GM10266 (cell line): ENCODE measurements around the gene PRKAG2.

Experiments
- DNase-seq: peaks from one replicate; pipeline ENCODE4 v3.0.0; 2012; ENCODE audit errors: extremely low spot score
- TF ChIP-seq, protein P1 (sequence below): IDR thresholded peaks from 2 replicates; pipeline ENCODE4 v1.5.1; 2012; ENCODE audit warnings: mild to moderate bottlenecking, low read depth; ENCODE audit not compliant: control insufficient read depth, insufficient read depth; ENCODE audit errors: missing control alignments

Gene PRKAG2

DNA sequence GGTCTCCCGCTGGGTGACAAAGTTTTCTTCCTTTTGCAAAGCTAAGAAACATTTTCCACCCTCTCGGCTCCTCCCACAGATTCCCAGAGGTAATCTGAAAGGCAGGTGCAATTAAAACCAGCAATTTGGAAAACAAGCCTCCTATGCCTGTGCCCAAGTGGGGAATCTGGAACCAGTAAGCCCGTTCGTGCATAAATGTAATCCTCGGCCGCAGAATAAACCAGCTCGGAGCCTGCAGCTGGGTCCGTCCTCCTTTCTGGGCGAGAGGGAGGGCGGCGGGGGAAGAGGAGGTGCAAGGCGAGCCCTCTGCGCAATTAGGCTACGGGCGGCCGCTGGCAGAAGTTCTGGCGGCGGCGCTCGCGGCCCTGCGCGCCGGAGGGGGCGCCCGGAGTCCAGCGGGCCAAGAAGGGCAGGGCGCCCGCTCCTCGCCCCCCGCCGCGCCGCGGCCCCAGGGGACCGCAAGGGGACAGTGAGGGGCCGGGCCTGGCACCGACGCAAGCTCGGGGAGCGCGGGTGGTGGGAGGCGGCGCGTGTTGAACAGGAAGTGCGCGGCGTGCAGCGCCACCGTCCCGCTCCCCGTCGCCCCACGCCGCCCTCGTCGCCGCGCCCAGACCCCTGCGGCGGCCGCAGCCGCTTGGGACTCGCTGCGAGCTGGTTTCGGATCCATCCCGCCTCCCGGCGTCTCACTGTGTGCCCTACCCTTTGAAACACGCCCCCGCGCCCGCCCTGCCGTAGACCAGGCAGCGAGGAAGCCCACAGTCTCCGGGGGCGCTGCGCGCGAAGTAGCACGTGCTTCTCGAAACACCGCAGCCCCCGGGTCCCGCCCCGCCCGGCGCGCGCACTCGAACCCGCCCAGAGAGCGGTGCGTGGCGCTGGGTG, at the start of gene PRKAG2:
Gene PRKAG2, minus strand, starts transcription at position 217 of the 879 bp plus-strand sequence. CDS start 495 bp downstream, outside the sequence.
- peak; percentile 84 for DNase-seq
- TF ChIP-seq, protein P1, sequence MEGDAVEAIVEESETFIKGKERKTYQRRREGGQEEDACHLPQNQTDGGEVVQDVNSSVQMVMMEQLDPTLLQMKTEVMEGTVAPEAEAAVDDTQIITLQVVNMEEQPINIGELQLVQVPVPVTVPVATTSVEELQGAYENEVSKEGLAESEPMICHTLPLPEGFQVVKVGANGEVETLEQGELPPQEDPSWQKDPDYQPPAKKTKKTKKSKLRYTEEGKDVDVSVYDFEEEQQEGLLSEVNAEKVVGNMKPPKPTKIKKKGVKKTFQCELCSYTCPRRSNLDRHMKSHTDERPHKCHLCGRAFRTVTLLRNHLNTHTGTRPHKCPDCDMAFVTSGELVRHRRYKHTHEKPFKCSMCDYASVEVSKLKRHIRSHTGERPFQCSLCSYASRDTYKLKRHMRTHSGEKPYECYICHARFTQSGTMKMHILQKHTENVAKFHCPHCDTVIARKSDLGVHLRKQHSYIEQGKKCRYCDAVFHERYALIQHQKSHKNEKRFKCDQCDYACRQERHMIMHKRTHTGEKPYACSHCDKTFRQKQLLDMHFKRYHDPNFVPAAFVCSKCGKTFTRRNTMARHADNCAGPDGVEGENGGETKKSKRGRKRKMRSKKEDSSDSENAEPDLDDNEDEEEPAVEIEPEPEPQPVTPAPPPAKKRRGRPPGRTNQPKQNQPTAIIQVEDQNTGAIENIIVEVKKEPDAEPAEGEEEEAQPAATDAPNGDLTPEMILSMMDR = peak; percentile 2

DNA sequence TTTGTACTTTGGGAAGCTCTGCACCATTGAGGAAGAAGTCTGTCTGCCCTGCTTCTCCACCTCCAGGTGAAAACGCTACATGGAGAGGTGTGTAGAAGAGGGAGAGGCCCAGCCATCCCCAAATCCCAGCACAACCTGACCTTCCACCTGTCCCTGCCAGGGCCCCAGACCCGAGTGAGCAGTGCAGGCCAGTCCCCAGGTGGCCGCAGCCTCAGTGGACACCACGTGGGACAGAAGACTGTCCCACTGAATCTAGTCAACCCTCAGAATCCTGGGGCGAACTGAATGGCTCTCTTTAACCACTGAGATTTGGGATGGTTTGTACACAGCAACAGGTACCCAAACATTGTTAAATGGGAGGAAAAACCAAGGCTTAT, 49.4 kb upstream of the PRKAG2 start:
- TF ChIP-seq, protein P1 = no peak
- no peak for DNase-seq

DNA sequence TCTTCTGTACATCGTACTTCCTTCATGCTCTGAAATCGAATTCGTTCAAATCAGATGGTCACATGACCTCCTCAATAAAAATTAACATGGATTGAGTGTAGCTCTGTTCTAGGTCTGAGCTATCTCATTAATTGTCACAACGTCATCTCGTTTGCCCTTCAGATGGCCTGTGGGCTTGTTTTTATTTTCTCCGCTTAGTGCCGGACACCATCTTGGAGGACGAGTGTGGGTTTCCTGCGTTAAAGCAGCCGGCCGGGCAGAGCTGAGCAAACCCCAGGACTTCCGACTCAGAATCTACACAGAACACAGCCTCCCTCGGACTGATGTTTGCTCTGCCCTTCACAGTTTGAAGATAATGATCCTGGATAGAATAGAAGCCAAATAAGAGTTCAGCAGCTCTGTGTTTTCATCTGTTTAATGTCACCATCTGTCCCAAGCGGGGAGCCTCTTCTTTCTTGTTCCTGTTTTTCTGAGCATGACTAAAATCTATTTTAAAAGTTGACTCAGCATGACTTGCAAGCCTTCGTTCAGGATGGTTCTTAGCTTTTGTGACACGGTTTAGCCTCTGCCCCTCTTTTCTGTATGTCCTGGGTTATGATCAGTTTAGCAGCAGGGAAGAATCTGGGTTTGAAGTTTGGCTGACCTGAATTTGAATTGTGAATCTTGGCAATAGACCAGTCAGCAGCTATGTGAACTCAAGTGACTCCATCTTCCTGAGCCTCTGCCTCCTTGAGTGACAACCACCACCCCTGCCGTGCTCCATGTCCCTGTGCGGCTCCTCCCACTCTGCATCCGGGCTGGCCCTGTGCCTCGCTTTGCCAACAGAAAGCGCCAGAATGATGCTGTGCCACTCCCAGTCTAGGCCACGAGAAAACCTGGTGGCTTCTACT, 48.8 kb upstream of the PRKAG2 start:
- no peak for DNase-seq
- TF ChIP-seq, protein P1 = no peak

DNA sequence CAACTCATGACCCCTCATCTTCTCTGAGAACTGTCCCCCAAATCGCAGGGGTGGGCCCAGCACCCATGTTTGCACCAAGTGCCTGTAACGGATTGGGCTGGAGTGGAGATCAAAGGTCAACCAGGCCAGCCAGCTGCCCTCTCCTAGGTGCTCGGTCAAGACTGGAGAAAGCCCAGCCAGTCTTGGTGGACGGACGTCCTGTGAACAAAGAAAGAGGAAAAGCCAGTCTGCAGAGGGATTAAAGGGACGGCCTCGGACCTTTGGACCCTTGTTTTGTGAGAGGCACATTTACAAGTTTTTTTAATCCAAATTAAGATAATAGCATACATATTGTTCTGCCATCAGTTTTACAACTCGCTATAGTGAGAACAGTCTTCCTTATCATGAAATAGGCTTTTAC, 47.6 kb upstream of the PRKAG2 start:
- TF ChIP-seq, protein P1 = no peak

DNA sequence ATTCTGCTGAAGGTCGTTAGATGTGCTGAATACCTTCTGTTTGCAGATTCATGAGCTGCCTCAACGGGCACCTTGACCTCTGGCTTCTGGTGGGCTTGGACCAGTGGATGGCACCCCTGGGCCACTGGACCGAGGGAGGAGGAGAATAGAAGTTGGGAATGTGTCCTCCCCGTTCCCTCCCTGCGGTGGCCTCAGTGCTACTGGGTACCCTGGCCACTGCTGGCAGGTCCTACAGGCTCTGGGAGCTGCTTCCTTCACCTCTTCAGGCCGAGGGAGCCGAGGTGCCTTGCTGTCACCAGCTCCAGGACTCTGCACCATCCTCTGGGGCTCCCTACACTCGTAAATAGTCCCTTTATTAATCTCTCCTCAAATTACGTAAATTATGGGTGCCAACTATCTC, 47.1 kb upstream of the PRKAG2 start:
- TF ChIP-seq, protein P1 = no peak
- DNase-seq = no peak

More for the DNA sequence above, 47.6 kb upstream of the PRKAG2 start:
- DNase-seq = no peak

DNA sequence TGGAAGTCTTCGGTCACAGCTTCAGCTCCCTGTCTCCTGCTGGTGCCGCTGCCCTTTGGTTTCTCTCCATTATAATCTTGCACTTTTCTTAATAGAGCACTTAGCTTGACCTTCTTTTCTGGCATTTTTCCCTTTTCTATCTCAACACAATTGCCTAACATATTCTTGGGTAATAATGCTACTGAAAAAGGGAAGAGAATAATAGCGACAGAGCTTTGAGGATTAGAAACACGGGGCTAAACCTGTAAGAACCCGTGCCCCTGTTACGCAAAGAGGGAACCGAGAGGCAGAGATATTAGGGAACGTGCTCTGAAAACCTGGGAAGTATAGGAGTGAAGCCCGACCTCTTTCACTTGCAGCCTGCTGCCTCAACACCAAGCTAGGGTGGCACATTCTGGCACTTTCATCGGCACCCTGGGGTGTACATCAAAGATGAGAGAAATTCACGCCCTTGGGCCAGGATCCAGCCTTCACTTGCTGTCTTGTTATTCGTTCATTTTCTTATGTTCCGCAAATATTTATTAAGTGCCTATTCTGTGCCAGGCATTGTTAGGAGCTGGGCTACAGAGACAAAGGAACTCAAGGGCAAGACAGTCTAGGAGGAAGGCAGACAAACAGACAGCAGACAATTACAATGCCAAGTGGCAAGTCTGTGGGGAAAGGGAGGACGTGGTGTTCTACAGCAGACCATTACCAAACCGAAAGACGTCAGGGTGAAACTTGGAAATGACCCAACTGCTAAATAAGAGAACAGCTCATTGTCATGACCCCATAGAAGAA, 46.4 kb upstream of the PRKAG2 start:
- TF ChIP-seq, protein P1 = no peak
- DNase-seq = no peak
